ENCODE measurements around the gene USP6. TPM values are rescaled to one million over a fixed set of nuclear protein-coding genes. Genes with fewer than 3 reads are reported as not detected.
"Not testable (repeated sequence)": the region's sequence is repeated elsewhere in the genome, so short reads cannot be mapped to it uniquely, and the experiment has no call there.

Gene USP6
- total RNA-seq, 6 experiments from 2014 or later = 0.05 to 0.19 (median 0.10) TPM

DNA sequence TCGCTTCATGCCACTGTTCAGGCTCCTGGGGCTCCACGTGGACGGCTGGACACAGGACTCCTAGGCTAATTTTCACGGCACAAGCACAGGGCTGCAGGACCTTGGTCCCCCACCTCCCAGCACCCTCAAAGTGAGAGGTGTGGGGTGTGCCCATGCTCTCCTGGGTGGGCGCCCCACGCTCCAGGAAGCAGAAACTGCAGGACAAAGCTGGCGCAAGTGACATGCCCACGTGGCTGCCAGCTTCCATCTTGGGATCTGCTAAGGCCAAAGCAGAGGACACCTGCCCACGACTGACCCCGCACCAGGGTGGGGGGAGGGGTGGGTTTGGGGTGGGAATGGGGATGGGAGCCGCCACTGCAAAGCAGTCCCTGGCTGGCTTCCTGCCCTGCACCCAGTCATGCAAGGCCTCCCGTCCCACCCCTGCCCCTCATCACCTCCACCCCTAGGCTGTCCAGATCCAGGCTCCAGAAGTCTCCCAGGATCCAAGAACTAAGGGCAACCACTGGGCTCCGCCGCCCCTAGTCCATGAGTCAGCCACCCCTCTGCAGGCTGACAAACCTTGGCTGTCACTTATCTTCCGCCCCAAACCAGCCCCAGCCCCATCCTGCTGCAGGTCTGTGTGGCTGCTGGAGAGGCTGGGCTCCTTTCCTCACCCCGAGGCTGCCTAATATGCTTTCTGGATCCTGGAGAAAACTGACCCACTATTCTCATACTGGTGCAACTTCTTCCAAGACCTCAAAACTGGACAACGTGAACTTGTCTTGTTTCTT lies 11.1 kb downstream of the USP6 start:
- TF ChIP-seq, protein P1, sequence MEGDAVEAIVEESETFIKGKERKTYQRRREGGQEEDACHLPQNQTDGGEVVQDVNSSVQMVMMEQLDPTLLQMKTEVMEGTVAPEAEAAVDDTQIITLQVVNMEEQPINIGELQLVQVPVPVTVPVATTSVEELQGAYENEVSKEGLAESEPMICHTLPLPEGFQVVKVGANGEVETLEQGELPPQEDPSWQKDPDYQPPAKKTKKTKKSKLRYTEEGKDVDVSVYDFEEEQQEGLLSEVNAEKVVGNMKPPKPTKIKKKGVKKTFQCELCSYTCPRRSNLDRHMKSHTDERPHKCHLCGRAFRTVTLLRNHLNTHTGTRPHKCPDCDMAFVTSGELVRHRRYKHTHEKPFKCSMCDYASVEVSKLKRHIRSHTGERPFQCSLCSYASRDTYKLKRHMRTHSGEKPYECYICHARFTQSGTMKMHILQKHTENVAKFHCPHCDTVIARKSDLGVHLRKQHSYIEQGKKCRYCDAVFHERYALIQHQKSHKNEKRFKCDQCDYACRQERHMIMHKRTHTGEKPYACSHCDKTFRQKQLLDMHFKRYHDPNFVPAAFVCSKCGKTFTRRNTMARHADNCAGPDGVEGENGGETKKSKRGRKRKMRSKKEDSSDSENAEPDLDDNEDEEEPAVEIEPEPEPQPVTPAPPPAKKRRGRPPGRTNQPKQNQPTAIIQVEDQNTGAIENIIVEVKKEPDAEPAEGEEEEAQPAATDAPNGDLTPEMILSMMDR (IDR thresholded peaks at IDR 0.05) = no peak
- H3K27ac Mint-ChIP-seq = no peak overlapping the region
- H3K36me3 Mint-ChIP-seq (ENCODE audit: low read depth) = no peaks in the 10 kb centered on the region
- H3K9me3 Mint-ChIP-seq = no peaks in the 10 kb centered on the region
- DNase-seq = no peak
- peaks cover 52% of the 10 kb centered on the region for H3K27me3 Mint-ChIP-seq (ENCODE audit: insufficient read depth)
- no peak overlapping the region for H3K4me3 Mint-ChIP-seq
- no peaks in the 10 kb centered on the region for H3K4me1 Mint-ChIP-seq (ENCODE audit: low read depth)

DNA sequence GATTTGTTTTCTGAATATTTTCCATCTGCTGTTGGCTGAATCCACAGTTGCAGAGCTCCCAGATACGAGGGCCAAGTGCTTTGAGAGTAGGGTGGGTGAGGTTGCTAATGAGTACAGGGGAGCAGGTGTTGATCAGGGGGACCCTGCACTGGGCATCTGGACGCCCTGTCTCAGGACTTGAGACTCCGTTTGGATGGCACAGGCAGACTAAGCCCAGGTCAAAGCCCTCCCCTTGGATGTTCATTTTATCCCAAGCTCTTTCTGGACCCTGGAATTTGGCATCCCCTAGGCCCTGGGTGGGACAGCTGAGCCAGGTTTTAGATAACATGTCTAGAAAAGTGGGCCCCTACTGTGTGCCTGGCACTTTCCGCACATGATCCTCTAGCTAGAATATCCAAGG lies 12.1 kb downstream of the USP6 start:
- H3K27me3 Mint-ChIP-seq (ENCODE audit: insufficient read depth) = peaks cover 52% of the 10 kb centered on the region
- H3K36me3 Mint-ChIP-seq (ENCODE audit: low read depth) = no peaks in the 10 kb centered on the region
- TF ChIP-seq, protein P1 (IDR thresholded peaks at IDR 0.05) = no peak
- no peaks in the 10 kb centered on the region for H3K9me3 Mint-ChIP-seq
- no peak overlapping the region for H3K4me3 Mint-ChIP-seq
- no peak for DNase-seq
- H3K4me1 Mint-ChIP-seq (ENCODE audit: low read depth) = no peaks in the 10 kb centered on the region
- H3K27ac Mint-ChIP-seq = no peak overlapping the region

DNA sequence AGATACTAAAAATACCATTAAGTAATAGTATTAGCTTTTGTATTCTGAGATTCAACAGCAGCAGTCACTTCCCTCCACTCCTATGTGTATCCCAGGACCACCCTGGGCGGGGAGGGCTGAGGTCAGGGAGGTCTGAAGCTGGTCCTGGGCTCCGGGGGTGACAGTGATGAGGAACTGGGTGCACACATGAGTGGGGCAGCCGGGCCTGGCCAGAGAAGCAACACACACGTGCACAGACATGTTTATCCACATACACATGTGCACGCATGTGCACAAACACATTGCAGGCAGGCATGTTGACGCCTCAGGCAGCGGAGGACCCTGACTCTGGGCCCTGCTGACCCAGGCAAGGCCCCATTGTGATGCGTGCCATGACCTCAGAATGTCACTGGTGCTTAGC lies 12.6 kb downstream of the USP6 start:
- peaks cover 54% of the 10 kb centered on the region for H3K27me3 Mint-ChIP-seq (ENCODE audit: insufficient read depth)
- H3K27ac Mint-ChIP-seq; H3K4me3 Mint-ChIP-seq; H3K9me3 Mint-ChIP-seq; H3K36me3 Mint-ChIP-seq (ENCODE audit: low read depth); DNase-seq; H3K4me1 Mint-ChIP-seq (ENCODE audit: low read depth): not testable (repeated sequence)

DNA sequence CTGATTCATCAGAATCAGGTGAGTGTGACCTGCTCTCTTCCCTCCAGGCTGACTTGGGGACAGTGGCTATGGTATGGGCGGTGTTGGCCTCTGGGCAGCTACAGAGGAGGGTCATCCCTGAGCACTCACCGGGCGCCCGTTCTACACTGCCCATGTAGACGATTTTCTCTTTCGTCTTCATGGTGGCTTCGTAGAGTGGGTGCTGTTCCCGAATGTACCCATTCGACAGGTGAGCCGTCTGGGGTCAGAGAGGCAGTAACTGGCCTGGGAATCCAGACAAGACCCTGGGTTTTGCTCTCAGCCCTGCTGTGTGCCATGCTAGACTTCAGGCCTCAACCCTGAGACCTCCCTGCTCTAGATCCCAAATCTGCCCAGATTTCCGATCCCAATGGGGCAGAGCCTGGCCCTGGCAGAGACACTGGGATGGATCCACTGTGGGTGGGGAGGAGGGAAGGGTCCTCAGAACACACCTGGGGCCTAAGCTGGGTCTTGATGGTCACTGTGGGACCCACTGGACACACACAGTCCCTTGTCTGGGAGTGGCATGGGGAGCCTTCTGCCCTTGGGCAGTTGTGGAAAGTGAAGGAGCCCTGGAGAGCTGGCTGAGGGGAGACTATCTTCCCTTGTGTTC lies 13.2 kb downstream of the USP6 start:
- Mint-ChIP-seq H3K27ac (no peak overlapping the region), H3K4me3 (no peak overlapping the region), H3K4me1 (ENCODE audit: low read depth) (no peaks in the 10 kb centered on the region), H3K36me3 (ENCODE audit: low read depth) (no peaks in the 10 kb centered on the region), H3K27me3 (ENCODE audit: insufficient read depth) (peaks cover 49% of the 10 kb centered on the region), H3K9me3 (no peaks in the 10 kb centered on the region)
- DNase-seq = no peak
- TF ChIP-seq, protein P1 (IDR thresholded peaks at IDR 0.05) = no peak

DNA sequence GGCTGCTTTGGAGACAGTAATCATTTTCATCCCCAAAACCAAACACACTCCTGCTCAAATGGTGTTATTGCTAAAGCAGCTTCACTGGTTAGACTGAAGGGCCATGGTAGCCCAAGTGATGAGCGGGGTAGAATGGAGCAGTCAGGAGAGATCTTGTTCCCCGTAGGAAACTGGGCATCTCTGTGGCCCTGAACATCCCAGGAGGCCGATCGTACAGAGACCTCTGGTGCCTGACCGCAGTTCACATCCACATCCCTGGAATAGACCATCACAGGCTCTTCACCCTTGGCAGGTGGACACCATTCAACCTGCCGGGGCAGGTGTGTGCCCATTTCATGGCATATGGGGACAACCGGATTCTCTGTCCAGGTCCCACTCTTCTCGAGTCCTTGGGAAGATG lies 13.9 kb downstream of the USP6 start:
- peaks cover 45% of the 10 kb centered on the region for H3K27me3 Mint-ChIP-seq (ENCODE audit: insufficient read depth)
- not testable (repeated sequence) for DNase-seq, H3K9me3 Mint-ChIP-seq

DNA sequence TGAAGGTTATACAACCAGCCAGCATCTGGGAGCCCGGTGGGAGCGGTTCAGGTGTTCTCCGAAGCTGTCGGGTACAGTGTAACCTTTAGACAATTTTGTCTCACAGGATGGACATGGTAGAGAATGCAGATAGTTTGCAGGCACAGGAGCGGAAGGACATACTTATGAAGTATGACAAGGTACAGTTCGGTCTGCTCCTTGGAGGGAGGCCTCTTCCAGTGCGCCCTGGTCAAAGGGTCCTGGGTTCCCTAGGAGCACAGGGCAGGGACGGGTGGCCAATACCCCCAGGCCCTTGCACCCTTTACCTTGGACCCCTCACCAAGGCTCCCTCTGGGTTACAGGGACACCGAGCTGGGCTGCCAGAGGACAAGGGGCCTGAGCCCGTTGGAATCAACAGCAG lies 14.4 kb downstream of the USP6 start:
- H3K27me3 Mint-ChIP-seq (ENCODE audit: insufficient read depth) = peaks cover 45% of the 10 kb centered on the region
- not testable (repeated sequence) for DNase-seq; H3K4me1 Mint-ChIP-seq (ENCODE audit: low read depth); H3K36me3 Mint-ChIP-seq (ENCODE audit: low read depth); H3K9me3 Mint-ChIP-seq; H3K27ac Mint-ChIP-seq; H3K4me3 Mint-ChIP-seq

More for the DNA sequence above, 13.9 kb downstream of the USP6 start:
- H3K4me3 Mint-ChIP-seq; H3K36me3 Mint-ChIP-seq (ENCODE audit: low read depth); H3K27ac Mint-ChIP-seq; H3K4me1 Mint-ChIP-seq (ENCODE audit: low read depth): not testable (repeated sequence)

DNA sequence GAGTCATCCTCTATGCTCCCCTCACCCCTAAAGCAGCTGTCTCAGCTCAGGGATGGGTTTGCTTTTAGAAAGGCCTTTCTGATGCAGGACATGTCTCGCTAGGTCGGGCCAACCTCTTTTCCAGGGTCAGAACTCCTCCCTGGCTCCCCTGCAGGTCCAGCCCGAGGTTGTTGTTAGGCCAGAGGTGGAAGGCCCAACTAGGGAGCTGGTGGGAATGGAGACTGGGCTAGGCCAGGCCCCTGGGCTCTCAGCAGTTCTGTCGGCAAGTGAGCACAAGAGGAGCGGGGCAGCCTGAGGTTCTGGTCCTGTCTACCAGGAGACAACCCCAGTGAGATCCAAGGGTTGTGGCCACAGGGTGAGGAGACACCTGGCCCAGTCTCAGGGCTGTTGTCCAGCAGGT lies 14.9 kb downstream of the USP6 start:
- H3K27ac Mint-ChIP-seq; H3K4me3 Mint-ChIP-seq; DNase-seq; H3K9me3 Mint-ChIP-seq; H3K36me3 Mint-ChIP-seq (ENCODE audit: low read depth): not testable (repeated sequence)
- peaks cover 13% of the 10 kb centered on the region for H3K4me1 Mint-ChIP-seq (ENCODE audit: low read depth)
- peaks cover 45% of the 10 kb centered on the region for H3K27me3 Mint-ChIP-seq (ENCODE audit: insufficient read depth)
